GM23338 (cell line): ENCODE results near the gene MPPED2. TPM values are rescaled to one million over a fixed set of nuclear protein-coding genes. Genes with fewer than 3 reads are reported as not detected.

Experiments used
- ATAC-seq: fragments of 200-7000 bp; cut with Tn5 transposase; 3 replicates; pipeline ENCODE4 v1.9.1; 2020
- DNase-seq: peaks from one replicate; pipeline ENCODE4 v3.0.0-alpha.2; 2015; ENCODE audit warnings: low spot score
- H2AFZ ChIP-seq: fragments of 200-600 bp; sonication (generic); 2 replicates; pipeline ENCODE4 v1.8.0; 2016; ENCODE audit warnings: antibody characterized with exemption, mild to moderate bottlenecking, moderate library complexity
- H3F3A ChIP-seq: fragments of 200-600 bp; sonication (generic); replicated peaks from 2 replicates; pipeline ENCODE4 v1.8.0; 2017; ENCODE audit warnings: antibody characterized with exemption, mixed run types, low read depth
- H3K27ac ChIP-seq: fragments of 200-600 bp; sonication (generic); 2 replicates; pipeline ENCODE4 v1.6.1; 2016; ENCODE audit warnings: low read depth
- H3K27me3 ChIP-seq: fragments of 200-600 bp; sonication (generic); 2 replicates; pipeline ENCODE4 v1.8.0; 2016; ENCODE audit warnings: mild to moderate bottlenecking, mixed run types, moderate library complexity; ENCODE audit not compliant: insufficient read depth
- H3K36me3 ChIP-seq: fragments of 200-600 bp; sonication (generic); 2 replicates; pipeline ENCODE4 v1.8.0; 2016; ENCODE audit warnings: mild to moderate bottlenecking; ENCODE audit not compliant: insufficient read depth
- H3K4me1 ChIP-seq: fragments of 200-600 bp; sonication (generic); 2 replicates; pipeline ENCODE4 v1.8.0; 2016; ENCODE audit warnings: mild to moderate bottlenecking, moderate library complexity; ENCODE audit not compliant: insufficient read depth
- H3K4me2 ChIP-seq: fragments of 200-600 bp; sonication (generic); 2 replicates; pipeline ENCODE4 v1.7.1; 2017; ENCODE audit warnings: mixed run types
- H3K4me3 ChIP-seq: fragments of 200-600 bp; sonication (generic); 2 replicates; pipeline ENCODE4 v1.6.1; 2016; ENCODE audit warnings: mixed run types
- H3K79me2 ChIP-seq: fragments of 200-600 bp; sonication (generic); replicated peaks from 2 replicates; pipeline ENCODE4 v1.8.0; 2017; ENCODE audit warnings: mild to moderate bottlenecking; ENCODE audit not compliant: insufficient read depth
- H3K9me2 ChIP-seq: fragments of 200-600 bp; sonication (generic); 2 replicates; pipeline ENCODE4 v1.8.0; 2017; ENCODE audit not compliant: insufficient read depth
- H4K20me1 ChIP-seq: fragments of 200-600 bp; sonication (generic); replicated peaks from 2 replicates; pipeline ENCODE4 v1.8.0; 2017; ENCODE audit warnings: mild to moderate bottlenecking; ENCODE audit not compliant: insufficient read depth
- H3K27ac Mint-ChIP-seq: 2 replicates; pipeline ENCODE4 v1.8.0; 2020; ENCODE audit warnings: inconsistent platforms, mild to moderate bottlenecking, moderate library complexity, mixed read lengths
- H3K27me3 Mint-ChIP-seq: 3 replicates; pipeline ENCODE4 v1.8.0; 2022; ENCODE audit warnings: low read depth, mild to moderate bottlenecking, moderate library complexity, mixed read lengths, inconsistent platforms; ENCODE audit not compliant: insufficient read depth, poor library complexity
- H3K36me3 Mint-ChIP-seq: 3 replicates; pipeline ENCODE4 v1.8.0; 2021; ENCODE audit warnings: low read depth, mild to moderate bottlenecking, inconsistent platforms, moderate library complexity, mixed read lengths
- H3K4me1 Mint-ChIP-seq: 3 replicates; pipeline ENCODE4 v1.8.0; 2020; ENCODE audit warnings: mild to moderate bottlenecking, inconsistent platforms, mixed read lengths
- H3K4me3 Mint-ChIP-seq: 3 replicates; pipeline ENCODE4 v1.8.0; 2021; ENCODE audit warnings: moderate library complexity, mild to moderate bottlenecking, inconsistent platforms, mixed read lengths
- H3K9me3 Mint-ChIP-seq: 3 replicates; pipeline ENCODE4 v1.8.0; 2020; ENCODE audit warnings: moderate library complexity, mild to moderate bottlenecking, inconsistent platforms, mixed read lengths
- CREB1 ChIP-seq: fragments of 250-450 bp; sonication (Bioruptor Pico); IDR thresholded peaks from 2 replicates; pipeline ENCODE4 v1.5.0; 2020; ENCODE audit warnings: low read depth, mild to moderate bottlenecking, moderate library complexity
- ETS1 ChIP-seq: IDR thresholded peaks from 2 replicates; pipeline ENCODE4 v1.6.1; 2016; ENCODE audit warnings: antibody characterized with exemption
- JUNB ChIP-seq: IDR thresholded peaks from one replicate; pipeline ENCODE4 v1.6.1; 2016; ENCODE audit warnings: antibody characterized with exemption; ENCODE audit not compliant: unreplicated experiment
- ZNF114 ChIP-seq: fragments of 250-450 bp; sonication (Bioruptor Pico); IDR thresholded peaks from 2 replicates; pipeline ENCODE4 v1.5.0; 2020; ENCODE audit warnings: mild to moderate bottlenecking, moderate library complexity
- ZNF462 ChIP-seq: fragments of 250-450 bp; sonication (Bioruptor Pico); IDR thresholded peaks from 2 replicates; pipeline ENCODE4 v1.5.0; 2020; ENCODE audit warnings: mild to moderate bottlenecking, moderate library complexity
- polyA plus RNA-seq: library from polyadenylated mRNA; unstranded; fragments of >200 nt; fragmentation: Nextera tagmentation; extraction: Ambion mirVana; gene quantifications from 2 replicates; pipeline ENCODE4 v1.2.1, GENCODE V29; 2016
- total RNA-seq: library from RNA; depleted of rRNA; stranded (reverse); fragments of >200 nt; shearing (Covaris generic); gene quantifications from 2 replicates; pipeline ENCODE4 v1.2.3, GENCODE V29; 2014

The MPPED2 gene
- total and polyA plus RNA-seq, 2 experiments from 2014 or later = 4.4 to 6.8 TPM

DNA sequence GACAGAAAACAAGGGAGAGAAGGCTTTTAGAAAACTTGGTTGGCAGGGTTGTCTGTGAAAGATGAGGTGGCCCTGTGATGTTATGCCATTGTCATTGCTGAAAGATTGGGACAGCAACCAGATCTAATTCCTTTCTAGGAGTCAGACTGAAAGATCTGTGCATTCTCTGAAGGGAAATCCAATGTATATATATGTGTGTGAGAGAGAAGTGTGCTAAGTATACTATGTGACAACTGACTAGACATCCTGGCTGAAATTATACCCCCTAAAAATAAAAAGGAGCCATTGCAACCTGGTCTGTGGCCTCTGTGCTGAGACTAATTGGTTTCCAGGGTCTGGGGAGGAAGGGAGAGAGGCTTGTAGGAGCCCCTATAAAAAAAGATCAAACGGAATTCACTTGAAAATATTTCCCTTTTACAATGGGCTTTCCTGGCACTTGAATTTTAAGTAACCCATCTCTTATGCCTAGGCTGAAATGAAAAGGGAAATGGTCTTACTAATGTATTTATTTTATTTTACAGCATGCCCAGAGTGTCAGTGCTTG lies 1.2 kb upstream of the MPPED2 start (continued):
- TF ChIP-seq ZNF462 = no peak
- no peak for TF ChIP-seq JUNB
- no peak for TF ChIP-seq CREB1 (CRISPR knock-in tag)

DNA sequence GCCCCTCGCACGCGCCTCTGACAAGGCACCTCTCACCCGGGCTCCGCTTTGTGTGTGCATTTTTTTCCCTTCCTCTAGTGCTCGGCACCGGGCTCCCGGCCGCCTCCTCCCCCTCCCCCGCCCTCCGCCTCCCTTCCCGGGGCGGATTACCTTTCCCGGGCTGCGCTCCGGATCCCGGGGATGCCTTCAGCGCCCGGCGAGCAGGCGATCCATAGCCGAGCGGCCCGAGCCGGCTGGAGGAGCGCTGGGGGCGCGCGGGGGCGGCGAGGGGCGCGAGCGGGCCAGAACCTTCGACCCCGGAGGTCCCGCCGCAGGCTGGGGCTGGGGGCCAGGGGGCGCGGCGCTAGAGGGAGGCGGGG lies 282 bp downstream of the MPPED2 start:
- H3F3A ChIP-seq = no peaks in the 10 kb centered on the region
- Mint-ChIP-seq H3K4me3 (peak overlapping the region; percentile 78; the same call in 2 of the 3 replicates), H3K4me1 (peaks cover 32% of the 10 kb centered on the region), H3K36me3 (no peaks in the 10 kb centered on the region; the same call in 2 of the 3 replicates), H3K27me3 (peaks cover 35% of the 10 kb centered on the region), H3K27ac (no peak overlapping the region), H3K9me3 (peaks cover 3% of the 10 kb centered on the region; the same call in 1 of the 3 replicates)
- H3K79me2 ChIP-seq = peaks cover 31% of the 10 kb centered on the region
- peaks cover 28% of the 10 kb centered on the region for H3K4me1 ChIP-seq
- no peak overlapping the region for H3K27ac ChIP-seq
- peaks cover 64% of the 10 kb centered on the region for H3K27me3 ChIP-seq
- peak overlapping the region; percentile 89 for H3K4me3 ChIP-seq
- no peaks in the 10 kb centered on the region for H3K36me3 ChIP-seq
- ATAC-seq = peak; percentile 46
- peak; percentile 57 for DNase-seq
- no peaks in the 10 kb centered on the region for H3K9me2 ChIP-seq
- H2AFZ ChIP-seq = peak overlapping the region; percentile 76; the same call in 1 of the 2 replicates
- no peaks in the 10 kb centered on the region for H4K20me1 ChIP-seq
- peak overlapping the region; percentile 99 for H3K4me2 ChIP-seq
- TF ChIP-seq ZNF462 (no peak), CREB1 (CRISPR knock-in tag) (no peak), ETS1 (no peak), ZNF114 (CRISPR knock-in tag) (no peak)
